Endometrium (tissue), 2 donors: ENCODE measurements around the gene HMCES.
"Not testable (repeated sequence)": the region's sequence is repeated elsewhere in the genome, so short reads cannot be mapped to it uniquely, and the experiment has no call there.

Experiments
- FAIRE-seq: peaks from 2 replicates; lab custom pipeline; 2012; peaks lifted over from hg19 to GRCh38; lab: Jason Lieb, UNC
- donor health status: control.
- donor health status: control.

Gene HMCES, protein sequence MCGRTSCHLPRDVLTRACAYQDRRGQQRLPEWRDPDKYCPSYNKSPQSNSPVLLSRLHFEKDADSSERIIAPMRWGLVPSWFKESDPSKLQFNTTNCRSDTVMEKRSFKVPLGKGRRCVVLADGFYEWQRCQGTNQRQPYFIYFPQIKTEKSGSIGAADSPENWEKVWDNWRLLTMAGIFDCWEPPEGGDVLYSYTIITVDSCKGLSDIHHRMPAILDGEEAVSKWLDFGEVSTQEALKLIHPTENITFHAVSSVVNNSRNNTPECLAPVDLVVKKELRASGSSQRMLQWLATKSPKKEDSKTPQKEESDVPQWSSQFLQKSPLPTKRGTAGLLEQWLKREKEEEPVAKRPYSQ

DNA sequence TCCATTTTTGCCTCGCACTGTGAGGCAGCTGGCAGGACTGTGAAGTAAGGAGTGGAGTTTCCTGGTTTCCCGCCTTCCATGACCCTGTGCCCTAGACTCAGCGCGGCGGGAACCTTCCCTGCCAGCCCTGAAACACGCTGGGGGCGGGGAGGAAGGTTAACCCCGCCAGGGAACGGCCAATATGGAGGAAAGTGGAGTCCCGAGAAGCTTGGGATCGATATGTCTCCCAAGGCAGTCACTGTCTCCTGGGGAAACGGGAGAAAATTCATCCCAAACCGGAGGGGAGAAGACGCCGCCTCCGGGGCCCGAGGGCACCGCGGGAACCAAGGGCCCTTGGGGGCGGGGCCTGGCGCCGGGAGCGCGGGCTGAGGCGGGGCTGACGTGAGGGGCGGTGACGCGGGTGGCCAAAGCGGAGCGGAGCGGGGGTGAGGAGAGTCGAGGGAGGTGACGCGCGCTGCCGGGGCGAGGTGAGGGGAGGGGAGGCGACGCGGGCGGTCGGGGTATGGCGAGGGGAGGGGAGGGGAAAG lies at the start of gene HMCES:
TSS of gene HMCES (plus strand) at position 432 of the 527 bp plus-strand sequence. CDS start 863 bp downstream, outside the sequence.
- FAIRE-seq = no peak

DNA sequence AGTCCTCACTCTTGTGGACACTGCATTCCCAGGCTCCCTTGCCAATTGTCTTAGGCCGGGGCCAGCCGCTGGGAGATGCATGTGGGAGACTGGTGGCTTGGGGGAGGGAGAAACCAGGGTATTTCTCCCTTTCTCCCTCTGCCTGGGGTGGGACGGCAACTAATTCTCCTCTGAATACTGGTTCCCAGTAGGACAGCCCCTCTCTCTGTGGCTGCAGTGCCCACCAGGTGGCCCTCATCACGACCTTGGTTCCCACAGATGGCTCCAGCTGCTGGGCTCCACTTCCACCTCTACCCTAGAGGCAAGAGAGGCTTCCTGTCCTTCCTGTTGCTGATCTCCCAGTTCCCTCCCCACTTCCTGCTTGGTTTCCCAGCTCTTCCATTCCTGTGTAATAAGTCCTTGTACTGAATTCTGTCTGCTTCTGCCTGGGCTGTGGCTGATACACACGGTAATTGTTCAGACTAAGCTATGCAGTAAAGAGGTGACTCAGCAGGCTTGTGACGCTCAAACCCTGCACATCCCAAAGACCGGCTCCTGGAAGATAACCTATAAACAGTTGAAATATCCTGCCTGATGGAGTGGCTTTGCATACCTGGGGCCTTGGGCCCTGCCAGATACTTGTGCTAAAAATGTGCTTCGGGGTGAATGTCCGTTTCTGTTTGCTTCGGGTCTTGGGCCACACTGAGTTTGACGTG lies 49.6 kb upstream of the HMCES start:
- FAIRE-seq = no peak

DNA sequence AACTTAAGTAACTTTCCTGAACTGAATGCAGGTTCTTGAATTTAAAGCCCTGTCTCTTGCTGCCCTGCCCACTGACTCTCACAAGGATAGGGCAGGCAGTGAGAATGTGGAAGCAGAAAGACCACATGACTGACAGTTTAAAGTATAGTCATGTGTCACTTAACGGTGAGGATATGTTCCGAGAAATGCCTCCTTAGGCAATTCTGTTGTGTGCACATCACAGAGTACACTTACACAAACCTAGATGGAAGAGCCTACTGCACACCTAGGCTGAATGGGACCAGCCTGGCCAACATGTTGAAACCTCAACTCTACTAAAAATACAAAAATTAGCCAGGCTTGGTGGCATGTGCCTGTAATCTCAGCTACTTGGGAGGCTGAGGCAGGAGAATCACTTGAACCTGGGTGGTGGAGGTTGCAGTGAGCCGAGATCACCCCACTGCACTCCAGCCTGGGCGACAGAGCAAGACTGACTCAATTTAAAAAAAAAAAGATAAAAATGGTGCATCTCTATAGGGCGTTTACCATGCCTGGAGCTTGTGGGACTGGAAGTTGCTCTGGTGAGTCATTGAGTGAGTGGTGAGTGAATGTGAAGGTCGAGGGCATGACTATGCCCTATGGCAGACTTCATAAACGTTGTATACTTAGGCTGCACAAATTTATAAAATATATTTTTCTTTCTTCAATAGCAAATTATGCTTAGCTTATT lies 48.2 kb upstream of the HMCES start:
- no peak for FAIRE-seq

DNA sequence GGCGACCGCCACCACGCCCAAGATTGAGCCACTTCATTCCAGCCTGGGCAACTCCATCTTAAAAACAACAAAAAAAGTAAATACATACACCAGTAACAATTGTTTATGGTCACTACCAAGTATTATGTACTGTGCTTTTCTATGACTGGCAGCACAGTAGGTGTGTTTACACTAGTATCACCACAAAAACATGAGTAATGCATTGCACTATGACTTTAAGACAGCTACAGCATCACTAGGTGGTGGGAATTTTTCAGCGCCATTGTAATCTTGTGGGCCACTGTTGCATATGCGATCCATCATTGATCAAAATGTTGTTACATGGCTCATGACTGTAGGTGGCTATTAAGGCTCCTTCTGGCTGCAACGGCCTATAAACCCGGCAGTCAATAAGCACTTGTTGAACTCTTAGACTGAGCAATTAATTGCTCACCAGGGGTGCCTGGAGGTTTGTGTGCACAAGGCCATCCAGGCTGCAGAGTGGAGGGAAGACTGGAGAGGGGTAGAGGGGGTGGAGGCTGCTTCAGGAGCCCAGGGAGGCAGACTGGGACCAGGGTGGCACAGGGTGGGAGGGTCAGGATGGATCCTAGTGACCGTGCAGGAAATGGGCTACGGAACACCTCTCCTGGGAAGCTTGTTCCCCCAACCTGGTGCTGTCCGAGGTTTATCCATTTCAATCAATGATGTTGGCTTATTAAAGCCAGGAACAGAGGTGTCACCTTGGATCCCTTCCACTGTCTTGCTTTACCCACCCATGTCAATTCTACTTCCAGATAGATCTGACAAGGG lies 47.1 kb upstream of the HMCES start:
- no peak for FAIRE-seq

DNA sequence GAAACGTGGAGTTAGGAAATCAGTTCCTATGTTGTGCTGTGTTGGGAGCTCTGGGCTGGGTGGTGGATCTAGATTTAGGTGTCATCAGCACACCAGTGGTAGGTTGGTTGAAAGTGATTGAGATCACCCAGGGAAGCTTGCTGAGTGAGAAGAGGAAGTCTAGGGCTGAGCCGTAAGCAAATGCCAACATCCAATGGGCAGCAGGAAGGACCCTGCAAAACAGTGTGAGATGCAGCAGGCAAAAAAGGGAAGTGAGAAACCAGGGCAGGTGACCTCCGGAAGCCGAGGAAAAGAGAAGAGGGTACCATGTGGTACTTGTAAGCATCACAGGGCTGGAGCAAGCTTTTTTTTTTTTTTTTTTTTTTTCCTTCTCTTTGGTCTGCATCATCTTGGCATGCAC lies 45.1 kb upstream of the HMCES start:
- FAIRE-seq = no peak

DNA sequence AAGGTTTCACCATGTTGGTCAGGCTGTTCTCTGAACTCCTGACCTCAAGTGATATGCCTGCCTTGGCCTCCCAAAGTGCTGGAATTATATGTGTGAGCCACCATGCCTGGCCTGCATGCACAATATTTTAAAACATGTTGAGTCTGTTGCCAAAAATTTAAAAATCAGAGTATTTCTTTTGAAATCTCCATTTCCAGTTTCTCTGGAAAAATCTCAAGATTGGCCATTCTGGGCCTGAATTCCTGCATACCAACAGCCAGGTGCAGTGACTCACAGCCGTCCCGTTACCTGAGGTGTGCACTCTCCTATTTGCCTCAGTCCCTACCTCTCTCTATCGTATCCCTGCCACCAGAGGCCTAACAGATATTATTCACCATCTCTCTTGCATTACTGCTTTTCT lies 44.2 kb upstream of the HMCES start:
- FAIRE-seq = no peak

DNA sequence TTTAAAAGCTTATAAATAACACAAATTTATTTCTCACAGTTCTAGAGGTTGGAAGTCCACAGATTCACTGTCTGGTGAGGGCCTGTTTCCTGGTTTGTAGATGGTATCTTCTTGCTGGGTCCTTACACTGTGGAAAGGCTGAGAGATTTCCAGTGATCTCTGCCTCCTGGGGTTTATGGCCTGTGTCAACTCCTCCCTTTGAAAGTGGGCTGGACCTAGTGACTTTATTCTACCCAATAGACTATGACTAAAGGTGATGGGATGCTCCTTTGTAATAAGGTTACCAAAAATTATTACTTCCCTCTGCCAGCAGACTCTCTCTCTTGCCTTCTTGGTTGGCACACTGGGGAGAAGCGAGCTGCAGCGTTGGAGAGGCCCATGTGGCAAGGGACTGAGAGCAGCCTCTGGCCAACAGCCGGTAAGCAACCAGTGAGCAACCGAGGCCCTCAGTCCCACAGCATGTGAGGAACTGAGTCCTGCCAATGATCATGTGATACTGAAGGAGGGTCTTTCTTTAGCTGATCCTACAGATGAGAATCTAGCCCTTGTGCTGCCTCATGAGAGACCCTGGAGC lies 43.2 kb upstream of the HMCES start:
- FAIRE-seq = no peak

DNA sequence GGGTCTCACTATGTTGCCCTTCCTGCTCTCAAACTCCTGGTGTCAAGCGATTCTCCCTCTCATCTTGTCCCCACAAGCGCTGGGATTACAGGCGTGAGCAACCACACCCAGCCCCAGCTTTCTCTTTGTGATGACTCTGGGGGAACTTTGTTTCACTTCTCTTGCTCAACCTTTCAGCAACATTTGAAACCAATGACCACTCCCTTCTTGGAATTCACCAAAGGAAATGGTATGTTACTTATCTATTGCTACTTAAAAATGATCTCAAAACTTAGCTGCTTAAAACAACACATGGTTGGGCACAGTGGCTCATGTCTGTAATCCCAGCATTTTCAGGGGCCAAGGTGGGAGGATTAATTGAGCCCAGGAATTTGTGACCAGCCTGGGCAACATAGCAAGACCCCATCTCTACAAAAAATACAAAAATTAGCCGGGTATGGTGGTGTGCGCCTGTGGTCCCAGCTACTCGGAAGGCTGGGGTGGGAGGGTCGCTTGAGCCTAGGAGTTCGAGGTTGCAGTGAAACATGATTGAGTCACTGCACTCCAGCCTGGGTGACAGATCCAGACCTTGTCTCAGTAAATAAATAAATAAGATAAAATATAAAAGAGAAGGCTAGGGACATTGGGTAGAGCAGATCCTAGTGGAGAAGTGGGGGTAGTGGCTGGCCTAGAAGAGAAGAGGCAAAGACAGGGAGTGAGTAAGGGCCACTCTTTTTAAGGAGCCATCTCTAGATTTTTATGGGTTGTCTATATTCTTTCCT lies 39.5 kb upstream of the HMCES start:
- no peak for FAIRE-seq

DNA sequence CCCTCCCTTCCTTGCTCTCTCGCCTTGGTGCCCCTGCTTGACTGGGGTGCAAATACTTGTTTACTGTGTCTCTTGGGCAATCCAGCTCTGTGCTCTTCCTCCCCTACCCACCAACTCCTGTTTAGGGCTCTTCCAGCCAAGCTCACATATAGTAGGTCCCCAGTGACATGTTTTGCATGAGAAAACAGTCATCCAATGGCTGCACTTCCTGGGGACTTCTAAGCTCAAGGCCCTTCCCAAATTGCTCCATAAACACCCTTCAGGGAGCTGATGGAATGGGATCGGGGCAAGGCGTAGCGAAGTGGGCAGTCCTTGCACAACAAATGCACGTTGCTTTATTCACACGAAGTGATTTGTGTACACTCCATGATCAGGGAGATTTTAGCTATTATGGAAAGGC lies 38.7 kb upstream of the HMCES start:
- no peak for FAIRE-seq

DNA sequence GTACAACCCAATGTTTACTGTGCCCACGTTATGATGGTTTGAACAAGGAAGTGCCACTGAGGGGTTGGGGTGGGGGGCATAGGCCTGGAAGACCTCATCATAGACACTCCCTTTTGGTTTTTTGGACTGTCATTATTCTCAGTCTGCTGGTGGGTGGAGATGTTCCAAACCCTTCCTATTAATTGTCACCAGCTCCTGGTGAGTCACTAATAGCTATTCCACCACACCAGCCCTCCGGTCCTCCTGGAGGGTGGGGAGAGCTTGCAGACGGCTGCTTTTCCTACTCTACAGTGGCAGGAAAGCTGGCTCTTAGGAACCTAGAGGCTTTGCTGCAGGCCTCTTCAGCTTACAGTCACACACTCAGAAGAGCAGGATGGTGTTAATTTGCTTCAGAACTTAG lies 38.2 kb upstream of the HMCES start:
- no peak for FAIRE-seq

DNA sequence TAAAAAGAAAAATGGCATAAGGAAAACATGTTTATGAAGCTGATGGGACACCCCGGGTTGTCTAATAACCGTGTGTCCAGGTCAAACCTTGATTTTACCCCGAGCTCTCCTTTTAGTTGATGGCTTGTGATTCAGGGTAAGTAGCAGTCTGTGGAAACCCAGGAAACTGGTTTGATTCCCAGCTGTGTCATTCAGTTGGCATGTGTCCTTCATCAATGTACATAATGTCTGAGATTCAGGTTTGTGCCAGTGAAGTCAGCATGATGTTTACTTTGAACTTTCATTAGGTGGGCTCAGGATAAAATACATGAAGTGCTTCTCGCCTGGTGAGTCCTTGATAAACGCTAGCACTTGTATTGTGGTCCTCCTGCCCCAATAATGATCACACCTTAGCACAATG lies 33.5 kb upstream of the HMCES start:
- no peak for FAIRE-seq

DNA sequence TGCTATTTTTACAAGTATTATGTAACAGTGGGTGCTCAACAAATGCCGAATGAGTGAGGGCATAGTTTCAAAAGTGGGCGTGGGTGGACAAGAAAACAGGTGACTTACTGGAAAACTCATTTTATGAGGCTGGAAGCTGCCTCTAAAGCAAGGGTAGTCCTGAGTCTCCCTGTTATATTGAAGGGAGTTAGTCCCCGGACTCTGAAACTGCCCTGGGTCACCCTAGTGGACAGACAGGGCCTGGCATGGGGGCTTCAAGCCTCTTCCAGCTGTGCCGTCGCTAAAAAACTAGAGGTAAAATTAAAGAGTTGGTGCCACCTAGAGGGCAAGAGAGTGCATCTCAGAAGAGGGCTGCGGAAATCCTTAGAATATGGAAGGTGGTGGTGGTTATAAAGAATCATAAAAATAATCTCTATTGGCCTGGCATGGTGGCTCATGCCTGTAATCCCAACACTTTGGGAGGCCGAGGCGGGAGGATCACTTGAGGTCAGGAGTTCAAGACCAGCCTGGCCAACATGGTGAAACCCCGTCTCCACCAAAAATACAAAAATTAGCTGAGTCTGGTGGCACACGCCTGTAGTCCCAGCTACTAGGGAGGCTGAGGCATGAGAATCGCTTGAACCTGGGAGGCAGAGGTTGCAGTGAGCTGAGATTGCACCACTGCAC lies 32.9 kb upstream of the HMCES start:
- FAIRE-seq = not testable (repeated sequence)

DNA sequence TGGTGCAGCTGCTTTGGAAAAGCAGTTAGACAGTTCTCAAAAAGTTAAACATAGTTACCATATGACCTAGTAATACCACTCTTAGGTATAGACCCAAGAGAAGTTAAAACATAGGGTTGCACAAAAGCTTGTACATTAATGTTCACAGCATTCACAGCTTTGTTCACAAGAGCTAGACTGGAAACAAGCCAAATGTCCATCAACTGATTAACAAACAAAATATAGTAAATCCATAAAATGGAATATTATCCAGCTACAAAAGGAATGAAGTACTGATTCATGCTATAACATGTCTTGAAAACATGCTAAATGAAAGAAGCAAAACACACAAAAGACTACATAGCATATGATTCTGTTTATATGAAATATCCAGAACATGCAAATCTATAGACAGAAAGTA lies 32.0 kb upstream of the HMCES start:
- no peak for FAIRE-seq

DNA sequence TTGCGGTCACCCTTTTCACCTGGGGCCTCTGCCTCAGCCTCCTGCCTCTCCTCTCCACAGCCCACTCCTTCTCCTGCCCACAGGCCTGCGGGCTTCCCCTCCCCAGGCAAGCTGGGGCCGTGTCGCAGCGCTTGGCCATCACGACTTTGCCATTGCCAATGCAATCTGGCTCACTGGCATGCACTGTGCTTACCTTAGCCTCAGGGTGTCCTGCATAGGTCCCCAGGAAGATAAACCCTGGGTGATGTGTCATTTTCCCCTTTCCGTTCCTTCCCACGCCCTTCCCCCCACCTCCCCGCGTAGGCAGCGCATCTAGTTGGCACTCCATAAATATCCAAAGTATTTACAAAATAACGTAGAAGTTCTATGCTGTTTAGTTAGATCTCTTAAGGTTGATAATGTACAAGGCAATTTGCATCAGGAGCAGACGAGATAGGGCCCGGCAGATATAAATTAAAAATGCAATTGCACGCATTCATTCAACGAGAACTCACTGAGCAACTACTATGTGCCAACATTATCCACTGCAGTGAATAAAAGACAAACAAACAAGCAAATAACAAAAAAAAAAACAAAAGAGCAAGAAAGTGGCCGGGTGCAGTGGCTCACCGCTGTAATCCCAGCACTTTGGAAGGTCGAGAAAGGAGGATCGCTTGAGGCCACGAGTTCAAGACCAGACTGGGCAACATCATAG lies 30.2 kb upstream of the HMCES start:
- no peak for FAIRE-seq

DNA sequence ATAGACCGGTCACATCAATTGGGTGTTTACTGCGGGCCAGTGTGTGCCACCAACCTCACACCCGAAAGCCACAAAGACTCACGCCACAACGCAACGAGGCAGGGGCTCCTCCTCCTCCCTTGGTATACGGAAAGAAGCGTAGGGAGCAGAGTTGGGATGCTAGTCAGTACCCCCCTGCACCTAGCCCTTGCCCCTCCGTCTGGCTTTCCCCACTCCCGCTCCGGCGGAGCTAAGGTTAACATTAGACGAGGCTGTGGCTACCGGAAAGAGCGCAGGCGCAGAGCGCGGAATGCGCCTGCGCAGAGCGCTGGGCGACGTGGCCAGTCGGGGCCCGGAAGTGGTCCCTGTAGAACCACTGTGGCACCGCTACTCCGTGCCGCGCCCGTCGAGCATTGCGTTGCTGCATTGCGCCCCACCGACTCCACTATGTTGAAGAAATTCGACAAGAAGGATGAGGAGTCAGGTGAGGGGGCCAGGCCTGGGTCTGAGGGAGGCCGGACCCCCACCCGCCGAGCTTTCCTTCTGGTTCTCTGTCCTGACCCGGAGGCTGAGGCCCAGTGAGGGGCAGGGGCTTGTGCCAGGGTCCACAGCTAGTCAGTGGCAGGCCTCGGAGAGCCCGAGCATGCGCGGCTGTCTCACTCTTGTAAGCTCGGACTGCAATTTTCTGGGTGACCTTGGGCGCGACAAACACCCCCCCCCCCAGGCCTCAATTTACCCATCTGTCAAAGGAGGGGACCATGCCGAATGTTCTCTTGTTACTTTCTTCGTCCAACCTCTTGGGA lies 29.2 kb upstream of the HMCES start, which contains the start of gene COPG1:
TSS of gene COPG1 (plus strand) at position 323 of the 782 bp plus-strand sequence. CDS start at position 427, 104 bp downstream.
- no peak for FAIRE-seq

DNA sequence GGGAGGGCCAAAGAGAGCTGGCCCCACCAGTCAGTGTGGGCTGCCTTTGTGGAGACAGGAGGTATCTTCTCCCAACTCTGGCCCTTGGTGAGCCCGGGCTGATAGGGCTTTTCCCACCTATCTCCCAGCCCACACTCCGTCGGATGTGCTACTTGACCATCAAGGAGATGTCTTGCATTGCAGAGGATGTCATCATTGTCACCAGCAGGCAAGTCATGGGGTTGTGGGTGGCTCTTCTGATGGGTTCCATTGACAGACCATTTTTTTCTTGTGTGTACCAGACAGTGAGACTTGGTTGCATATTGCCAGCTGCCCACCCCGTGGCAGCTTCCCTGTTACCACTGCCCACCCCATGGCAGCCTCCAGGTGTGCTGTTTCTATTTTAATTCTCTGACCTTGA lies 25.9 kb upstream of the HMCES start:
- no peak for FAIRE-seq

DNA sequence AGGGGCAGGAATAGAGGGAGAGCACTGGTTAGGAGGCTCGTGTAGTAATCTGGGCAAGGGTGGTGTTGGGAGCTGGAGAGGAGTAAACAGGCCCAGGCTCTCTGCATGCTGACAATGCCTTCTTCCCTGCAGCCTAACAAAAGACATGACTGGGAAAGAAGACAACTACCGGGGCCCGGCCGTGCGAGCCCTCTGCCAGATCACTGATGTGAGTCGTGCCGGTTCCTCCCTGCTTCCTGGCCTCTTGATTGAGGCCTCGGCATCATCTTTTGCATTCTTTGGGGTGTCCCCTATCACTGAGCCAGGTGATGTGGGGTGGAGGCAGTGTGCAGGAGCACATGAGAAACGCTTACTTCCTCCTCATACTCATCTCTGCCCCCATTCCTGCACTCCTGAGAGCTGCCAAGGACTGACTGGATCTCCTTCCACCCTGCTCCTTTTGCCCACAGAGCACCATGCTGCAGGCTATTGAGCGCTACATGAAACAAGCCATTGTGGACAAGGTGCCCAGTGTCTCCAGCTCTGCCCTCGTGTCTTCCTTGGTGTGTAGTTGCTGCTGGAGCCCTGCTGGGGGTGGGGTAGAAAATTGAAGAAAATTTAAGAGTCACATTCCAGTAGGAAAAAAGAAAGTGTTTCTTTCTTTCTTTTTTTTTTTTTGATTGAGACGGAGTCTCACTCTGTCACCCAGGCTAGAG lies 24.0 kb upstream of the HMCES start:
- FAIRE-seq = no peak

DNA sequence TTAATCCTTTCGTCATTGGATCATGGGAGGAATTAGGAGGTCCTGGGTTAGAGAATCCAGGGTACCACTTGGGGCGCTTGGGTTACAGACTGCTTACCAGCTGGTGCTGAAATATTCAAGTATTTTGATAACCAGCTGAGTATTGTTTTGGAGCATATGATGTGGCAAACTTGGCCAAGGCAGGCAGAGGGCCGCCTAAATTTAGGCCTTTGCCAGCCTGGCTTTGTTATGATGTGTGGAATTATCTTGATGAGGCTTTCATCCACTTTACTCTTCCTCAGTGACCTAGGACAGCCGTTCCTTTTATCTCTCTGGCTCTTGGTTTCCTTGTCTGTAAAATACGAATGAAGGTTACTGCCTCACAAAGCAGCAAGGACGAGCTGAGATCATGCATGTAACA lies 22.4 kb upstream of the HMCES start:
- no peak for FAIRE-seq
